ENCODE results near the gene HMGB4.

Gene HMGB4

GRCh38 chr1:33850481-33850880 is 13.4 kb upstream of the HMGB4 start:
- no peak for DNase-seq (ENCODE audit: low spot score)
- in situ Hi-C loops (cut with MboI; ENCODE audit: low pct_unique_long_range_greater_than_20kb, low sequenced_read_pairs, unreplicated experiment), result no loop called here
- no peak for TF ChIP-seq CTCF (IDR thresholded peaks at IDR 0.05; ENCODE audit: extremely low read depth, insufficient read depth, missing control alignments)

GRCh38 chr1:33852711-33853110 is 11.2 kb upstream of the HMGB4 start:
- in situ Hi-C loops (cut with MboI; ENCODE audit: low pct_unique_long_range_greater_than_20kb, low sequenced_read_pairs, unreplicated experiment), result no loop called here
- no peak for TF ChIP-seq CTCF (IDR thresholded peaks at IDR 0.05; ENCODE audit: extremely low read depth, insufficient read depth, missing control alignments)

GRCh38 chr1:33853431-33853830 is 10.4 kb upstream of the HMGB4 start:
- no peak for TF ChIP-seq CTCF (IDR thresholded peaks at IDR 0.05; ENCODE audit: extremely low read depth, insufficient read depth, missing control alignments)
- DNase-seq (ENCODE audit: low spot score), result no peak
- in situ Hi-C loops (cut with MboI; ENCODE audit: low pct_unique_long_range_greater_than_20kb, low sequenced_read_pairs, unreplicated experiment), result no loop called here

More at GRCh38 chr1:33852711-33853110, 11.2 kb upstream of the HMGB4 start:
- no peak for DNase-seq (ENCODE audit: low spot score)

GRCh38 chr1:33854091-33854490 is 9.8 kb upstream of the HMGB4 start:
- in situ Hi-C loops (cut with MboI; ENCODE audit: low pct_unique_long_range_greater_than_20kb, low sequenced_read_pairs, unreplicated experiment), result no loop called here
- no peak for TF ChIP-seq CTCF (IDR thresholded peaks at IDR 0.05; ENCODE audit: extremely low read depth, insufficient read depth, missing control alignments)
- no peak for DNase-seq (ENCODE audit: low spot score)

- in situ Hi-C loops (cut with MboI; ENCODE audit: low pct_unique_long_range_greater_than_20kb, low sequenced_read_pairs, unreplicated experiment), result no loop called here
- no peak for DNase-seq (ENCODE audit: low spot score)
- TF ChIP-seq CTCF (IDR thresholded peaks at IDR 0.05; ENCODE audit: extremely low read depth, insufficient read depth, missing control alignments), result no peak
Observed at GRCh38 chr1:33860671-33861070, 3.2 kb upstream of the HMGB4 start.

GRCh38 chr1:33864460-33865389 is 846 bp downstream of the HMGB4 start:
- in situ Hi-C loops (cut with MboI; ENCODE audit: low pct_unique_long_range_greater_than_20kb, low sequenced_read_pairs, unreplicated experiment), result no loop called here
- no peak for DNase-seq (ENCODE audit: low spot score)
- TF ChIP-seq CTCF (IDR thresholded peaks at IDR 0.05; ENCODE audit: extremely low read depth, insufficient read depth, missing control alignments), result no peak

Measured in GM13977 (cell line).